ENCODE measurements around the gene UBAC1.

Gene UBAC1

DNA sequence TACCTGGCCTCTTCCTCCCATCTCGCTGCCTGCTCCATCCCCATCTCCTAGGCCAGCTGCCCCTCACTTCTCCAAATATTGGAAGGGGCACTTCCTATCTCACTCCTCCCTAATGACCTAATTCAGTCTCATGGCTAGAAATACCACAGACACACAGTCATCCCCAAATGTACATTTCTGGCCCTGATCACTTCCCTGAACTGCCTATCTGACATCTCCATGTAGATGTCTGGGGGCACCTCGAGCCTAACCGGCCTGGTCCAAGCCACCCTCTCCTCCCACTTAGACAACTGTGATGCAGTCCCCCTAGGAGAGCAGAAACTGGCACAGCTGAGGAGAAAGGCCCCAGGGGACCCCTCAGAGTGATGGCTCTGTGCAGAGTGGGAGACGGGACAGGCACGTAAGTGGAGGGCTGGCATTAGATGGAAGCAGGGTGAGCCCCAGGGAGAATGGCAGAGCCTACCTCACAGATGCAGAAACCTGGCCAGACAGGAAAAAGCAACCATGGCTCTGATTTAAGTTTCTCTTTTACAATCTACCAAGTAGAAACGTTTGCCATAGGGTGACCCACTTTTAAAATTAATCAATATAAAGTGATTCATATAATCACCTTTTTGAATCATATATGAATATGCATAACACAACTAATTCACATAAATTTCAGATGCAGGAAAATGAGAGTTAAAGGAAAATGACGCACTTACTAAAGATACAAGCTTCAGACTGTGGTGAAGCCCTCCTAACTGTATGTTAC lies 75.9 kb downstream of the UBAC1 start:
- no peak for DNase-seq (ENCODE audit: low read depth in 2 of 2, low spot score in 1 of 2)

DNA sequence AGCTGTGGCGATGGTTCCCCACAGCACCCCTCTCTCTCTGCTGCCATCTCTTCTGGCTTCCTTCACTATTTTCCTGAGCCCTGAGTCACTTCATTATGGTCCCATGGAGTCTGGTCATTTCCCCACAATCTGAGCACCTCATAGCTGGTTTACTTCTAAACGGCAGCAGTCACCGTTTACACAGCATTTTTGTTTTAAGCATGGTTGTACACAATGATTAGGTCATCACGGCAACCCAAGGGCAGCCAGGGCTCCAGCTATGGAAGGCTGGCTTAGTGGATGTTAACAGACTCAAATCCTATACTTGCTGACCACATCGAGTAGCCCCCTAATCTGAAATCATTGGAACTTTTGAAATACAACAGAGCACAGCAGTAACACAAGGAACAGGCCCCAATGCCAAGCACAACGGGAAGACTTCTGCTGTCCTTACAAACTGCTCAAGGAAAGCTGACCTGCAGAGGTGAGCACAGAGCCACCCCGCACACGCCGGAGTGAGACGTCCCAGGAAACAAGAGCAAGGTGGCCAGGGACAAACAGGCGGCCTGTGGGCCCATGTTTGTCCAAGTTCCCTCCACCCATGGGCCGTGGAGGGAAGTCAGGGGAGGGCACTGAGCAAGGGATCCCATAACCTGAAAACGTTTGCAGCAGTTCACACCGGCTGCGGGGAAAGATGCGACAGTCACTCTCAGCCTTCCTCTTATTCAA lies 76.7 kb downstream of the UBAC1 start:
- DNase-seq (ENCODE audit: low read depth in 2 of 2, low spot score in 1 of 2) = no peak

DNA sequence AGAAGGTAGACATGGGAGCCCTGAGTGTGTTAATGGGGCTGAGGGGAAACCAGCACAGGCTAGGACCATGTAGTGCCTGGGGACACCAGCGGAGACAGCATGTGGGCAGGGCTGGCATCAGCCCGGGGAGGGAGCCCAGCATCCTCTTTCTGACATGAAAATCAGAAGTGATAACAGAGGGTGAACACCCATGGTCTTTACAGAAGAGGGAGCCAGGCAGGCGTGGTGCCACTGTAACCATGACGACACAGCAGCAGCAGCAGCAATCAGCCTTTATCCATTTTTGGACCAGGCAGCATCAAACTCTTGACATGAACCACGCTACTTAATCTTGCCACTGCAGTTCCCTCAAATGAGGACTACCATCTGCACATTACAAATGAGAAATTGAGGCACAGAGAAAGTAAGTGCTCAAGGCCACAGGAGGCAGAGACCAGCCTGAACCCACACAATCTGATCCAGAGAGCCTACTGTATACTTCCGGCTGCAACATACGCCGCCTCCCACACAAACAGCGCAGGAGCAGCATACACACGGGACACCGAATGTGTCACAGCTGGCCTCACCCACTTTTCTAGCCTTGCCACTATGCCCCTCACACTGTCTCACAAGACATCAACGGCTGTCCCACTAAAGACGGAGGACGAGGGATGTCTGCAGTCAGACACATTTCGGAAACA lies 77.6 kb downstream of the UBAC1 start:
- DNase-seq (ENCODE audit: low read depth in 2 of 2, low spot score in 1 of 2) = no peak
